GM21447 (cell line): ENCODE measurements around the gene AKR1C4.

Experiments
- ATAC-seq: cut with Tn5 transposase; IDR thresholded peaks from one replicate; pipeline ENCODE4 v1.9.1; 2021; ENCODE audit not compliant: unreplicated experiment

Gene AKR1C4

GRCh38 chr10:5265139-5265538 is 68.5 kb downstream of the AKR1C4 start:
- no peak for ATAC-seq

GRCh38 chr10:5266351-5266750 is 69.7 kb downstream of the AKR1C4 start:
- no peak for ATAC-seq

- ATAC-seq: no peak
Measured at GRCh38 chr10:5266804-5267203, 70.2 kb downstream of the AKR1C4 start.

GRCh38 chr10:5268234-5268633 is 71.6 kb downstream of the AKR1C4 start:
- ATAC-seq: no peak
